Smooth muscle cell (in vitro differentiated cells): ENCODE measurements around the gene NECTIN3. TPM values are rescaled to one million over a fixed set of nuclear protein-coding genes. Genes with fewer than 3 reads are reported as not detected.

Experiments used
- DNase-seq: peaks from one replicate; lab custom pipeline; 2025; ENCODE audit not compliant: unreplicated experiment; lab: John Stamatoyannopoulos, UW
- H2AFZ ChIP-seq: fragments of 200-600 bp; sonication (generic); 2 replicates; pipeline ENCODE4 v1.6.0; 2016; ENCODE audit warnings: antibody characterized with exemption, low read depth, mild to moderate bottlenecking
- H3F3A ChIP-seq: fragments of 200-600 bp; sonication (generic); 2 replicates; pipeline ENCODE4 v1.6.0; 2017; ENCODE audit warnings: antibody characterized with exemption, low read depth
- H3K27ac ChIP-seq: fragments of 200-600 bp; sonication (generic); 2 replicates; pipeline ENCODE4 v1.5.1; 2016; ENCODE audit warnings: low read depth, mild to moderate bottlenecking
- H3K27me3 ChIP-seq: fragments of 200-600 bp; sonication (generic); 2 replicates; pipeline ENCODE4 v1.6.1; 2016; ENCODE audit warnings: low read depth, mild to moderate bottlenecking
- H3K36me3 ChIP-seq: fragments of 200-600 bp; sonication (generic); 2 replicates; pipeline ENCODE4 v1.5.1; 2016; ENCODE audit warnings: low read depth
- H3K4me1 ChIP-seq: fragments of 200-600 bp; sonication (generic); 2 replicates; pipeline ENCODE4 v1.5.1; 2016; ENCODE audit warnings: low read depth
- H3K4me2 ChIP-seq: fragments of 200-600 bp; sonication (generic); 2 replicates; pipeline ENCODE4 v1.6.0; 2016; ENCODE audit warnings: mild to moderate bottlenecking
- H3K4me3 ChIP-seq: fragments of 200-600 bp; sonication (generic); 2 replicates; pipeline ENCODE4 v1.5.1; 2016; ENCODE audit warnings: mild to moderate bottlenecking
- H3K79me2 ChIP-seq: fragments of 200-600 bp; sonication (generic); 2 replicates; pipeline ENCODE4 v1.6.0; 2016; ENCODE audit warnings: low read depth, mild to moderate bottlenecking
- H3K9ac ChIP-seq: fragments of 200-600 bp; sonication (generic); 2 replicates; pipeline ENCODE4 v1.6.0; 2016; ENCODE audit warnings: low read depth
- H3K9me3 ChIP-seq: fragments of 200-600 bp; sonication (generic); replicated peaks from 2 replicates; pipeline ENCODE4 v1.5.1; 2016; ENCODE audit warnings: low read depth
- H4K20me1 ChIP-seq: fragments of 200-600 bp; sonication (generic); 2 replicates; pipeline ENCODE4 v1.6.0; 2016; ENCODE audit warnings: low read depth
- WGBS: methylation state at CpG from one replicate; pipeline ENCODE4 v1.1.7; 2016; ENCODE audit warnings: low lambda C conversion rate; 5-methylcytosine and 5-hydroxymethylcytosine counted together
- polyA plus RNA-seq: library from polyadenylated mRNA; unstranded; fragments of >200 nt; fragmentation: Nextera tagmentation; extraction: Ambion mirVana; gene quantifications from 2 replicates; pipeline ENCODE4 v1.2.1, GENCODE V29; 2016
- total RNA-seq: library from RNA; depleted of rRNA; stranded (reverse); fragments of >200 nt; gene quantifications from 2 replicates; pipeline ENCODE4 v1.2.3, GENCODE V29; 2014
- TF ChIP-seq, protein P1 (sequence below): fragments of 200-600 bp; sonication (generic); IDR thresholded peaks from 2 replicates; pipeline ENCODE4 v1.5.1; 2017; ENCODE audit warnings: borderline replicate concordance, mild to moderate bottlenecking, antibody characterized with exemption; ENCODE audit not compliant: insufficient read depth, poor library complexity, severe bottlenecking

The NECTIN3 gene
- total and polyA plus RNA-seq, 2 experiments from 2014 or later: 10.4 to 76.3 TPM

DNA sequence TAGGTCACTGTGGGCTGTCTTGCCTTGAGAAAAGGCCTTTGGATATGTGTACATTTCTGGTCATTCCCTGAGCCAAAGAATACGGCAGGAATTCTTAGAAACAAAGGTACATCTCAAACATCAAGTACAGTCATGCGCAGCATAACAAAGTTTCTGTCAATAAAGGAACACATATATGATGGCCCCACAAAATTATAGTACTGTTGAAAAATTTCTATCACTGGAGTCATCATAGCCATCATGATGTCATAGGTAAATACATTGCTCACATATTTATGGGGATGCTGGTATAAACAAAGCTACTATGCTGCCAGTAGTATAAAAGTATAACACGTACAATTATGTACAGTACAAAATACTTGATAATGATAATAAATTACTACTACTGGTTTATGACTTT, 38.9 kb upstream of the NECTIN3 start:
- TF ChIP-seq, protein P1, sequence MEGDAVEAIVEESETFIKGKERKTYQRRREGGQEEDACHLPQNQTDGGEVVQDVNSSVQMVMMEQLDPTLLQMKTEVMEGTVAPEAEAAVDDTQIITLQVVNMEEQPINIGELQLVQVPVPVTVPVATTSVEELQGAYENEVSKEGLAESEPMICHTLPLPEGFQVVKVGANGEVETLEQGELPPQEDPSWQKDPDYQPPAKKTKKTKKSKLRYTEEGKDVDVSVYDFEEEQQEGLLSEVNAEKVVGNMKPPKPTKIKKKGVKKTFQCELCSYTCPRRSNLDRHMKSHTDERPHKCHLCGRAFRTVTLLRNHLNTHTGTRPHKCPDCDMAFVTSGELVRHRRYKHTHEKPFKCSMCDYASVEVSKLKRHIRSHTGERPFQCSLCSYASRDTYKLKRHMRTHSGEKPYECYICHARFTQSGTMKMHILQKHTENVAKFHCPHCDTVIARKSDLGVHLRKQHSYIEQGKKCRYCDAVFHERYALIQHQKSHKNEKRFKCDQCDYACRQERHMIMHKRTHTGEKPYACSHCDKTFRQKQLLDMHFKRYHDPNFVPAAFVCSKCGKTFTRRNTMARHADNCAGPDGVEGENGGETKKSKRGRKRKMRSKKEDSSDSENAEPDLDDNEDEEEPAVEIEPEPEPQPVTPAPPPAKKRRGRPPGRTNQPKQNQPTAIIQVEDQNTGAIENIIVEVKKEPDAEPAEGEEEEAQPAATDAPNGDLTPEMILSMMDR: no peak

DNA sequence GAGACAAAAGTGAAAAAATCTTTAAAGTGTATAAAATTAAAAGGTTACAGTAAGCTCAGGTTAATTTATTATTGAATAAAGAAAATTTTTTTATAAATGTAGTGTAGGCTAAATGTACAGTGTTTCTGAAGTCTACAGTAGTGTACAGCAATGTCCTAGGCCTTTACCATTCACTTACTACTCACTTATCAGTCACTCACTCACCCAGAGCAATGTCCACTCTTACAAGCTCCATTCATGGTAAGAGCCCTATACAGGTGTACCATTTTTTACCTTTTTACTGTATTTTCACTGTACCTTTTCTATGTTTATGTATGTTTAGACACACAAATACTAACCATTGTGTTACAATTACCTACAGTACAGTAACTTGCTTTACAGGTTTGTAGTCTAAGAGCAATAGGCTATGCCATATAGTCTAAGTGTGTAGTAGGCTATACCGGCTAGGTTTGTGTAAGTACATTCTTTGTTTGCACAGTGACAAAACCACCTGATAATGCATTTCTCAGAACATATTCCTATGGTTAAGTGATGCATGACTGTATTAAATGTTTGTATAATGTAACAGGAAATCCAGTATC, 38.1 kb upstream of the NECTIN3 start:
- H3K27ac ChIP-seq: no peak overlapping the region
- H3K4me1 ChIP-seq: no peaks in the 10 kb centered on the region
- no peaks in the 10 kb centered on the region for H3K79me2 ChIP-seq
- DNase-seq: no peak
- no peak overlapping the region for H3K4me2 ChIP-seq
- 88% methylated on average over 1 of the region's 1 CpG for WGBS
- no peaks in the 10 kb centered on the region for H3F3A ChIP-seq
- no peak overlapping the region for H2AFZ ChIP-seq
- H4K20me1 ChIP-seq: no peaks in the 10 kb centered on the region
- H3K9me3 ChIP-seq: no peaks in the 10 kb centered on the region
- no peaks in the 10 kb centered on the region for H3K36me3 ChIP-seq
- H3K9ac ChIP-seq: no peak overlapping the region
- no peak overlapping the region for H3K4me3 ChIP-seq
- TF ChIP-seq, protein P1: no peak
- H3K27me3 ChIP-seq: no peaks in the 10 kb centered on the region

More for the DNA sequence above, 38.9 kb upstream of the NECTIN3 start:
- Histone ChIP-seq H3K9ac (no peak overlapping the region), H4K20me1 (no peaks in the 10 kb centered on the region), H3K36me3 (no peaks in the 10 kb centered on the region), H3F3A (no peaks in the 10 kb centered on the region), H3K4me3 (no peak overlapping the region), H2AFZ (no peak overlapping the region), H3K79me2 (no peaks in the 10 kb centered on the region), H3K4me1 (no peaks in the 10 kb centered on the region), H3K27me3 (no peaks in the 10 kb centered on the region), H3K9me3 (no peaks in the 10 kb centered on the region), H3K4me2 (no peak overlapping the region), H3K27ac (no peak overlapping the region)
- no peak for DNase-seq
- 97% methylated on average over 3 of the region's 3 CpGs for WGBS

DNA sequence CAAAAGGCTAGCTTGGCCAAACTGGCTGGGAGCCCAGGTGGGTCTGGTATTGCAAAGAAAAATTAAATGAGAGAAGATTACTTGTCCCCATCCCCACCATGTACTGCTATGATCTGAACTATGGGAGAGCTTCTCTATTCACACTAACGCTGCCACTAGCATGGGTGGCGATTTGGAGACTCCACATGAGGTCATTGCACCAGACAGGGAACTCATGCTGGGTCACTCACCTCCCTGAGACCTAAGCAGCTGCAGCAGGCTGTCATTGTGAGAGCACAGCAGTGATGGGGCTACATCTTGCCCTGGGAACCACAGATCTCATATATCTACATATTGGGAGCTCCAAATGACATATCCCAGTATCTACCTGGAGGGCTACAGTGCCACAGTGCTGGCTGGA, 36.3 kb upstream of the NECTIN3 start:
- 77% methylated on average over 2 of the region's 2 CpGs for WGBS

More for the DNA sequence above, 36.3 kb upstream of the NECTIN3 start:
- H3K4me1 ChIP-seq: no peaks in the 10 kb centered on the region
- no peak overlapping the region for H3K9ac ChIP-seq
- no peak overlapping the region for H2AFZ ChIP-seq
- H3K9me3 ChIP-seq: no peaks in the 10 kb centered on the region
- no peak for DNase-seq
- H3K27ac ChIP-seq: no peak overlapping the region
- no peak overlapping the region for H3K4me2 ChIP-seq
- H3K27me3 ChIP-seq: no peaks in the 10 kb centered on the region
- TF ChIP-seq, protein P1: no peak
- no peaks in the 10 kb centered on the region for H4K20me1 ChIP-seq
- H3K79me2 ChIP-seq: no peaks in the 10 kb centered on the region
- no peaks in the 10 kb centered on the region for H3K36me3 ChIP-seq
- no peak overlapping the region for H3K4me3 ChIP-seq
- no peaks in the 10 kb centered on the region for H3F3A ChIP-seq
